Testis (tissue), 3 donors: ENCODE results near the gene ASCL1. TPM values are rescaled to one million over a fixed set of nuclear protein-coding genes. Genes with fewer than 3 reads are reported as not detected.

ENCODE experiments used
- DNase-seq: peaks from one replicate; pipeline ENCODE4 v3.0.0-alpha.2; 2019
- H3K27ac ChIP-seq, 2 donors: fragments of 200-600 bp; sonication (generic); one replicate each; pipeline ENCODE4 v1.5.1; 2019
- H3K27me3 ChIP-seq: fragments of 200-600 bp; sonication (generic); one replicate; pipeline ENCODE4 v1.5.1; 2019
- H3K36me3 ChIP-seq: fragments of 200-600 bp; sonication (generic); one replicate; pipeline ENCODE4 v1.5.1; 2017; ENCODE audit warnings: low read depth; ENCODE audit errors: missing control alignments
- H3K4me1 ChIP-seq: fragments of 200-600 bp; sonication (generic); one replicate; pipeline ENCODE4 v1.5.1; 2019
- H3K4me3 ChIP-seq, 2 donors: fragments of 200-600 bp; sonication (generic); one replicate each; pipeline ENCODE4 v1.5.1; 2017 to 2019
- H3K9me3 ChIP-seq: fragments of 200-600 bp; sonication (generic); one replicate; pipeline ENCODE4 v1.5.1; 2017
- CTCF ChIP-seq, 3 experiments: fragments of 450-650 bp in 2 of 3; fragments of 200-600 bp in 1 of 3; sonication (generic) in 1 of 3; IDR thresholded peaks; one replicate each; pipeline ENCODE4 v1.5.1; 2016 to 2019; ENCODE audit warnings: antibody characterized with exemption in 3 of 3, mild to moderate bottlenecking in 2 of 3, moderate library complexity in 1 of 3
- POLR2A ChIP-seq: fragments of 450-650 bp; IDR thresholded peaks from one replicate; pipeline ENCODE4 v1.6.1; 2017; ENCODE audit warnings: antibody characterized with exemption, mild to moderate bottlenecking, moderate library complexity
- WGBS, 2 donors: methylation state at CpG; one replicate each; pipeline ENCODE4 v1.1.5; 2018; 5-methylcytosine and 5-hydroxymethylcytosine counted together
- intact Hi-C: fragments of 100-400 bp; cut with DNase I; formaldehyde crosslinking; loops from one replicate; pipeline ENCODE4 v1.15.1; 2023; ENCODE audit warnings: low total_unique reads
- polyA plus RNA-seq: library from polyadenylated mRNA; stranded (reverse); fragments of 350-450 nt; fragmentation: Illumina TruSeq; extraction: RNeasy Lipid Tissue Mini Kit (QIAGEN cat#74804); gene quantifications from one replicate; pipeline ENCODE4 v1.2.3, GENCODE V29; 2014; ENCODE audit warnings: low read depth, low replicate concordance; ENCODE audit not compliant: insufficient read depth
- total RNA-seq, 2 donors: library from RNA; depleted of rRNA; stranded (reverse); fragments of >200 nt; gene quantifications; one replicate each; pipeline ENCODE4 v1.2.3, GENCODE V29; 2016

ASCL1 gene
- total and polyA plus RNA-seq, 3 donors from 2014 or later = 0.25 to 0.71 (median 0.33) TPM

GRCh38 chr12:102954134-102954533, 3.3 kb upstream of the ASCL1 start:
- Histone ChIP-seq H3K9me3 (no peaks in the 10 kb centered on the region), H3K4me3 (no peak overlapping the region), H3K27ac (no peak overlapping the region), H3K36me3 (no peaks in the 10 kb centered on the region), H3K27me3 (no peaks in the 10 kb centered on the region), H3K4me1 (peaks cover 5% of the 10 kb centered on the region)
- 56 to 67% methylated on average over 1 of the region's 1 CpG for WGBS, 2 donors
- TF ChIP-seq POLR2A = no peak
- TF ChIP-seq CTCF (IDR thresholded peaks at IDR 0.05) = no peak
- DNase-seq = no peak
- intact Hi-C loops = no loop called here

GRCh38 chr12:102955926-102956737, 1.3 kb upstream of the ASCL1 start:
- TF ChIP-seq POLR2A = no peak
- TF ChIP-seq CTCF (IDR thresholded peaks at IDR 0.05) = no peak
- WGBS, 2 donors = 3 to 10% methylated on average over 8 to 49 of the region's 50 CpGs
- H3K9me3 ChIP-seq = no peaks in the 10 kb centered on the region
- no peaks in the 10 kb centered on the region for H3K27me3 ChIP-seq
- intact Hi-C loops = no loop called here
- no peak overlapping the region for H3K27ac ChIP-seq
- peak overlapping the region in 1 of 2 donors; percentile 50 for H3K4me3 ChIP-seq
- peak; percentile 21 for DNase-seq
- peaks cover 5% of the 10 kb centered on the region for H3K4me1 ChIP-seq
- H3K36me3 ChIP-seq = no peaks in the 10 kb centered on the region

DNA sequence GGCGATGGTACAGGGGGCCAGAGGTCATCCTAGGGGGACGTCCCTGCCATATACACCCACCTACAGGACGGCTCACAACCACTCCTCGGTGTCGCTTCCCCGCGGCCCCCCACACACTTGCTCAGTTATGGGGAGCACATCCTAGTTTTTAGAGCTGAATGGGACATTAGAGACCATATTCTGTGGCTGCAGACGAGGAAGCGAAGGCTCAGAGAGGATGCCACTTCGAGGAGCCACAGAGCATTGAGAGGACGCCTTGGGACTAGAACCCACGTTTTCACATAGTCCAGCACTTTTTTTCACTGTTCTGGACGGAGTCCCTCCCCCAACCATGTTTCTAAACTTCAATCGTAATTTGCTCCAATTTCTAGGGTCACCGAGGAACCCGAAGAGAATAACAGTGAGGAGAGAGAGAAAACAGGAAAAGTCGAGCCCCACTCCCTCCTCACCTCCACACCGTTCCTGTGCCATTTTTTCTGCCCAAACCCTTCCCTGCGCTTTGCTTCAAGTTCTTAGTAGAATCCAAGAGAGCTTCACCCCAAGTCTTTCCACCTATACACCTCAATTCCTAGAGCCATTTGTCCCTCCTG, 641 bp upstream of the ASCL1 start:
- intact Hi-C loops = no loop called here
- no peaks in the 10 kb centered on the region for H3K27me3 ChIP-seq
- H3K36me3 ChIP-seq = no peaks in the 10 kb centered on the region
- no peak overlapping the region for H3K27ac ChIP-seq
- peak overlapping the region; percentile 39 to 50 for H3K4me3 ChIP-seq
- WGBS, 2 donors = 1 to 2% methylated on average over 19 of the region's 19 CpGs
- peaks cover 5% of the 10 kb centered on the region for H3K4me1 ChIP-seq
- no peak for DNase-seq
- H3K9me3 ChIP-seq = no peaks in the 10 kb centered on the region
- TF ChIP-seq POLR2A = no peak
- TF ChIP-seq CTCF (IDR thresholded peaks at IDR 0.05) = no peak

GRCh38 chr12:102958073-102958829, 777 bp downstream of the ASCL1 start:
- peak; percentile 54 for DNase-seq
- TF ChIP-seq POLR2A (no peak), CTCF (IDR thresholded peaks at IDR 0.05) (no peak)
- Histone ChIP-seq H3K4me3 (peak overlapping the region; percentile 39 to 50), H3K9me3 (no peaks in the 10 kb centered on the region), H3K36me3 (no peaks in the 10 kb centered on the region), H3K27ac (no peak overlapping the region), H3K4me1 (peaks cover 5% of the 10 kb centered on the region), H3K27me3 (no peaks in the 10 kb centered on the region)
- intact Hi-C loops = no loop called here
- WGBS, 2 donors = 1 to 2% methylated on average over 32 to 72 of the region's 83 CpGs
